Hepatocyte (in vitro differentiated cells): Measurements from ENCODE around the gene ANO3. TPM values are rescaled to one million over a fixed set of nuclear protein-coding genes. Genes with fewer than 3 reads are reported as not detected.

Source experiments
- DNase-seq: peaks from one replicate; pipeline ENCODE4 v3.0.0-alpha.2; 2016; ENCODE audit warnings: low spot score
- H2AFZ ChIP-seq: fragments of 200-600 bp; sonication (generic); 2 replicates; pipeline ENCODE4 v1.6.0; 2016; ENCODE audit warnings: antibody characterized with exemption, mild to moderate bottlenecking
- H3K27ac ChIP-seq: fragments of 200-600 bp; sonication (generic); 2 replicates; pipeline ENCODE4 v1.5.1; 2016; ENCODE audit warnings: mild to moderate bottlenecking
- H3K27me3 ChIP-seq: fragments of 200-600 bp; sonication (generic); 2 replicates; pipeline ENCODE4 v1.6.1; 2016
- H3K36me3 ChIP-seq: fragments of 200-600 bp; sonication (generic); replicated peaks from 2 replicates; pipeline ENCODE4 v1.5.1; 2016; ENCODE audit warnings: low read depth; ENCODE audit not compliant: insufficient read depth
- H3K4me1 ChIP-seq: fragments of 200-600 bp; sonication (generic); 2 replicates; pipeline ENCODE4 v1.5.1; 2016; ENCODE audit warnings: mild to moderate bottlenecking, moderate library complexity; ENCODE audit not compliant: insufficient read depth
- H3K4me2 ChIP-seq: fragments of 200-600 bp; sonication (generic); 2 replicates; pipeline ENCODE4 v1.6.0; 2016
- H3K4me3 ChIP-seq: fragments of 200-600 bp; sonication (generic); 2 replicates; pipeline ENCODE4 v1.5.1; 2016; ENCODE audit warnings: mild to moderate bottlenecking
- H3K79me2 ChIP-seq: fragments of 200-600 bp; sonication (generic); 2 replicates; pipeline ENCODE4 v1.6.0; 2017; ENCODE audit warnings: mild to moderate bottlenecking
- H3K9me2 ChIP-seq: fragments of 200-600 bp; sonication (generic); replicated peaks from 2 replicates; pipeline ENCODE4 v1.6.0; 2017; ENCODE audit warnings: mild to moderate bottlenecking; ENCODE audit not compliant: insufficient read depth
- H3K9me3 ChIP-seq: fragments of 200-600 bp; sonication (generic); 2 replicates; pipeline ENCODE4 v1.5.1; 2016; ENCODE audit warnings: low read depth, mild to moderate bottlenecking
- H4K20me1 ChIP-seq: fragments of 200-600 bp; sonication (generic); 2 replicates; pipeline ENCODE4 v1.6.0; 2016; ENCODE audit warnings: mild to moderate bottlenecking; ENCODE audit not compliant: insufficient read depth, poor library complexity, severe bottlenecking
- CTCF ChIP-seq: fragments of 200-600 bp; sonication (generic); IDR thresholded peaks from 2 replicates; pipeline ENCODE4 v1.5.1; 2016; ENCODE audit warnings: antibody characterized with exemption, mild to moderate bottlenecking; ENCODE audit not compliant: poor library complexity
- EZH2 ChIP-seq: fragments of 200-600 bp; sonication (generic); IDR thresholded peaks from 2 replicates; pipeline ENCODE4 v1.6.1; 2016; ENCODE audit warnings: antibody characterized with exemption, mild to moderate bottlenecking, borderline replicate concordance
- EZH2phosphoT487 ChIP-seq: fragments of 200-600 bp; sonication (generic); IDR thresholded peaks from one replicate; pipeline ENCODE4 v1.6.1; 2018; ENCODE audit warnings: antibody characterized with exemption, mild to moderate bottlenecking, low read depth, moderate library complexity; ENCODE audit not compliant: unreplicated experiment, severe bottlenecking
- WGBS: methylation state at CpG from one replicate; pipeline ENCODE4 v1.1.6; 2016; ENCODE audit warnings: low lambda C conversion rate; ENCODE audit errors: missing lambda C conversion rate; 5-methylcytosine and 5-hydroxymethylcytosine counted together
- polyA plus RNA-seq: library from polyadenylated mRNA; unstranded; fragments of >200 nt; fragmentation: Nextera tagmentation; extraction: Ambion mirVana; gene quantifications from 2 replicates; pipeline ENCODE4 v1.2.1, GENCODE V29; 2016
- total RNA-seq: library from RNA; depleted of rRNA; stranded (reverse); fragments of >200 nt; gene quantifications from 2 replicates; pipeline ENCODE4 v1.2.3, GENCODE V29; 2014

ANO3 gene
- total and polyA plus RNA-seq, 2 experiments from 2014 or later, result 0.17 TPM; not detected in 1

- H3K9me3 ChIP-seq, result no peaks in the 10 kb centered on the region
- TF ChIP-seq EZH2phosphoT487 (no peak), CTCF (no peak), EZH2 (no peak)
Observed at GRCh38 chr11:26510164-26510563, 178.2 kb downstream of the ANO3 start.

GRCh38 chr11:26510756-26511155 is 178.8 kb downstream of the ANO3 start:
- TF ChIP-seq CTCF (no peak), EZH2phosphoT487 (no peak), EZH2 (no peak)
- Histone ChIP-seq H3K9me3 (no peaks in the 10 kb centered on the region), H3K27me3 (no peaks in the 10 kb centered on the region), H3K9me2 (no peaks in the 10 kb centered on the region), H3K79me2 (no peaks in the 10 kb centered on the region), H2AFZ (no peak overlapping the region), H3K4me3 (no peak overlapping the region), H3K27ac (no peak overlapping the region), H3K36me3 (no peaks in the 10 kb centered on the region), H3K4me2 (no peak overlapping the region), H4K20me1 (no peaks in the 10 kb centered on the region), H3K4me1 (no peaks in the 10 kb centered on the region)
- no peak for DNase-seq
- 94% methylated on average over 2 of the region's 2 CpGs for WGBS

More at GRCh38 chr11:26510164-26510563, 178.2 kb downstream of the ANO3 start:
- no peak overlapping the region for H3K4me2 ChIP-seq
- H3K4me1 ChIP-seq, result no peaks in the 10 kb centered on the region
- H3K4me3 ChIP-seq, result no peak overlapping the region
- no peak overlapping the region for H3K27ac ChIP-seq
- no peak for DNase-seq
- H2AFZ ChIP-seq, result no peak overlapping the region
- H3K9me2 ChIP-seq, result no peaks in the 10 kb centered on the region
- no peaks in the 10 kb centered on the region for H4K20me1 ChIP-seq
- H3K36me3 ChIP-seq, result no peaks in the 10 kb centered on the region
- 96% methylated on average over 2 of the region's 2 CpGs for WGBS
- no peaks in the 10 kb centered on the region for H3K79me2 ChIP-seq
- no peaks in the 10 kb centered on the region for H3K27me3 ChIP-seq

GRCh38 chr11:26512196-26512595 is 180.3 kb downstream of the ANO3 start:
- no peaks in the 10 kb centered on the region for H4K20me1 ChIP-seq
- H3K27me3 ChIP-seq, result no peaks in the 10 kb centered on the region
- H3K4me2 ChIP-seq, result no peak overlapping the region
- H3K79me2 ChIP-seq, result no peaks in the 10 kb centered on the region
- H2AFZ ChIP-seq, result no peak overlapping the region
- H3K4me3 ChIP-seq, result no peak overlapping the region
- TF ChIP-seq CTCF, result no peak
- TF ChIP-seq EZH2, result no peak
- no peak for TF ChIP-seq EZH2phosphoT487
- 80% methylated on average over 2 of the region's 2 CpGs for WGBS
- no peaks in the 10 kb centered on the region for H3K4me1 ChIP-seq
- H3K9me3 ChIP-seq, result no peaks in the 10 kb centered on the region
- no peaks in the 10 kb centered on the region for H3K9me2 ChIP-seq
- no peak overlapping the region for H3K27ac ChIP-seq
- no peaks in the 10 kb centered on the region for H3K36me3 ChIP-seq
- no peak for DNase-seq

- Histone ChIP-seq H3K79me2 (no peaks in the 10 kb centered on the region), H3K9me2 (no peaks in the 10 kb centered on the region), H3K4me1 (no peaks in the 10 kb centered on the region), H3K9me3 (no peaks in the 10 kb centered on the region), H3K36me3 (no peaks in the 10 kb centered on the region), H2AFZ (no peak overlapping the region), H3K4me2 (no peak overlapping the region), H3K4me3 (no peak overlapping the region), H3K27ac (no peak overlapping the region), H3K27me3 (no peaks in the 10 kb centered on the region), H4K20me1 (no peaks in the 10 kb centered on the region)
- TF ChIP-seq EZH2phosphoT487 (no peak), EZH2 (no peak), CTCF (no peak)
- WGBS, result 79% methylated on average over 2 of the region's 2 CpGs
- DNase-seq, result no peak
Observed at GRCh38 chr11:26519469-26519868, 187.5 kb downstream of the ANO3 start.
